IMR-90 (cell line): ENCODE results near the gene LIPN. TPM values are rescaled to one million over a fixed set of nuclear protein-coding genes. Genes with fewer than 3 reads are reported as not detected.

ENCODE experiments used
- ATAC-seq: fragments of 200-7000 bp; cut with Tn5 transposase; 2 replicates; pipeline ENCODE4 v1.9.1; 2020; ENCODE audit warnings: low read depth, mild to moderate bottlenecking, moderate library complexity
- BruUV-seq: library from RNA; stranded (reverse); fragments of 400-500 nt; replicated peaks from 2 replicates; lab custom pipeline; 2021; lab: Mats Ljungman, UMichigan
- CTCF ChIA-PET: fragments of 300-600 bp; formaldehyde crosslinking; extraction: SDS; loops from one replicate; lab custom pipeline; 2021; ENCODE audit warnings: antibody characterized with exemption; lab: Yijun Ruan, JAX
- POLR2A ChIA-PET: fragments of 300-600 bp; sonication (Branson Sonifier 250); formaldehyde crosslinking; loops from one replicate; lab custom pipeline; 2022; ENCODE audit warnings: antibody characterized with exemption; ENCODE audit not compliant: unreplicated experiment; lab: Charles Lee
- DNase-seq: peaks from one replicate; pipeline ENCODE4 v3.0.0; 2013
- H2AFZ ChIP-seq: replicated peaks from 2 replicates; pipeline ENCODE3; 2013; ENCODE audit warnings: low read length, mild to moderate bottlenecking; ENCODE audit not compliant: poor library complexity
- H2AK5ac ChIP-seq: 2 replicates; pipeline ENCODE4 v1.6.1; 2013; ENCODE audit warnings: low read depth, low read length, inconsistent platforms
- H2AK9ac ChIP-seq: replicated peaks from 2 replicates; pipeline ENCODE3; 2013; ENCODE audit warnings: mild to moderate bottlenecking, low read depth, low read length, moderate library complexity; ENCODE audit not compliant: poor library complexity
- H2BK120ac ChIP-seq: 2 replicates; pipeline ENCODE4 v1.6.1; 2013; ENCODE audit warnings: low read depth, low read length, inconsistent platforms
- H2BK15ac ChIP-seq: 3 replicates; pipeline ENCODE4 v1.6.1; 2013; ENCODE audit warnings: low read depth, low read length, inconsistent platforms
- H2BK20ac ChIP-seq: 2 replicates; pipeline ENCODE4 v1.6.1; 2013; ENCODE audit warnings: low read depth, mild to moderate bottlenecking, inconsistent platforms, low read length, moderate library complexity
- H2BK5ac ChIP-seq: 2 replicates; pipeline ENCODE4 v1.6.1; 2013; ENCODE audit warnings: mild to moderate bottlenecking, low read depth, low read length, inconsistent platforms; ENCODE audit not compliant: poor library complexity, severe bottlenecking
- H3K14ac ChIP-seq: replicated peaks from 2 replicates; pipeline ENCODE4 v1.6.1; 2013; ENCODE audit warnings: low read depth, low read length, inconsistent platforms
- H3K18ac ChIP-seq: 2 replicates; pipeline ENCODE4 v1.6.1; 2013; ENCODE audit warnings: low read depth, low read length, control low read depth
- H3K23ac ChIP-seq: 2 replicates; pipeline ENCODE4 v1.6.1; 2013; ENCODE audit warnings: low read depth, low read length, inconsistent platforms
- H3K27ac ChIP-seq: 2 replicates; pipeline ENCODE4 v1.5.1; 2013; ENCODE audit warnings: mild to moderate bottlenecking, control low read depth, low read length; ENCODE audit not compliant: insufficient read depth
- H3K27me3 ChIP-seq: 2 replicates; pipeline ENCODE4 v1.6.1; 2013; ENCODE audit warnings: low read length; ENCODE audit not compliant: control insufficient read depth, insufficient read depth
- H3K36me3 ChIP-seq: 2 replicates; pipeline ENCODE4 v1.6.1; 2013; ENCODE audit warnings: low read length, mixed read lengths; ENCODE audit not compliant: control insufficient read depth, insufficient read depth
- H3K4ac ChIP-seq: 2 replicates; pipeline ENCODE4 v1.6.1; 2013; ENCODE audit warnings: low read depth, low read length, inconsistent platforms
- H3K4me1 ChIP-seq: 2 replicates; pipeline ENCODE4 v1.6.1; 2013; ENCODE audit warnings: low read length, mixed read lengths; ENCODE audit not compliant: control insufficient read depth, insufficient read depth
- H3K4me2 ChIP-seq: 2 replicates; pipeline ENCODE4 v1.6.1; 2013; ENCODE audit warnings: low read depth, mild to moderate bottlenecking, control low read depth, low read length, moderate library complexity
- H3K4me3 ChIP-seq: 2 replicates; pipeline ENCODE4 v1.5.1; 2013; ENCODE audit warnings: low read depth, mild to moderate bottlenecking, control low read depth, low read length, moderate library complexity; ENCODE audit not compliant: insufficient read depth
- H3K56ac ChIP-seq: 2 replicates; pipeline ENCODE4 v1.6.1; 2013; ENCODE audit warnings: low read length, inconsistent platforms; ENCODE audit not compliant: insufficient read depth; ENCODE audit errors: extremely low read depth
- H3K79me1 ChIP-seq, 2 experiments: 2 replicates each; pipeline ENCODE4 v1.6.1; 2013; ENCODE audit warnings: low read length in 2 of 2, inconsistent platforms in 1 of 2, low read depth in 1 of 2
- H3K9ac ChIP-seq: 2 replicates; pipeline ENCODE4 v1.6.1; 2013; ENCODE audit warnings: low read depth, low read length, control low read depth
- H3K9me1 ChIP-seq: 2 replicates; pipeline ENCODE4 v1.6.1; 2013; ENCODE audit warnings: low read length, inconsistent platforms; ENCODE audit not compliant: insufficient read depth
- H3K9me3 ChIP-seq: 2 replicates; pipeline ENCODE4 v1.6.1; 2013; ENCODE audit warnings: low read length; ENCODE audit not compliant: control insufficient read depth, insufficient read depth
- H4K20me1 ChIP-seq: 2 replicates; pipeline ENCODE4 v1.6.1; 2013; ENCODE audit warnings: low read length, inconsistent platforms; ENCODE audit not compliant: insufficient read depth
- H4K5ac ChIP-seq: 2 replicates; pipeline ENCODE4 v1.6.1; 2013; ENCODE audit warnings: mild to moderate bottlenecking, low read depth, low read length, control low read depth
- H4K8ac ChIP-seq, 2 experiments: 2 replicates each; pipeline ENCODE4 v1.6.1; 2013; ENCODE audit warnings: low read depth in 2 of 2, low read length in 2 of 2, control low read depth in 1 of 2, inconsistent platforms in 1 of 2
- H4K91ac ChIP-seq: 2 replicates; pipeline ENCODE4 v1.6.1; 2013; ENCODE audit warnings: low read depth, low read length, inconsistent platforms; ENCODE audit not compliant: insufficient read depth
- BHLHE40 ChIP-seq: fragments of 150-350 bp; IDR thresholded peaks from 2 replicates; pipeline ENCODE4 v1.6.1; 2016; ENCODE audit warnings: mild to moderate bottlenecking, low read depth, low read length
- CEBPB ChIP-seq: IDR thresholded peaks from 2 replicates; pipeline ENCODE4 v1.6.1; 2012; ENCODE audit warnings: low read depth, low read length, improper control_type of control experiment
- CHD1 ChIP-seq: IDR thresholded peaks from 2 replicates; pipeline ENCODE4 v1.6.1; 2012; ENCODE audit warnings: low read depth, low read length, improper control_type of control experiment
- CTCF ChIP-seq: conservative IDR thresholded peaks from 2 replicates; pipeline ENCODE4 v1.5.1; 2012; ENCODE audit warnings: mild to moderate bottlenecking, low read depth, low read length, improper control_type of control experiment
- ELK1 ChIP-seq: fragments of 150-350 bp; IDR thresholded peaks from 2 replicates; pipeline ENCODE4 v1.6.1; 2016; ENCODE audit warnings: low read depth, mild to moderate bottlenecking, low read length, moderate library complexity, borderline replicate concordance
- FOS ChIP-seq: fragments of 150-350 bp; IDR thresholded peaks from 2 replicates; pipeline ENCODE4 v1.6.1; 2016; ENCODE audit warnings: low read depth, low read length
- MAFK ChIP-seq: IDR thresholded peaks from 2 replicates; pipeline ENCODE4 v1.6.1; 2012; ENCODE audit warnings: low read depth, low read length, improper control_type of control experiment
- MAZ ChIP-seq: IDR thresholded peaks from 2 replicates; pipeline ENCODE4 v1.6.1; 2012; ENCODE audit warnings: low read depth, mild to moderate bottlenecking, low read length, improper control_type of control experiment, moderate library complexity, borderline replicate concordance
- MXI1 ChIP-seq: IDR thresholded peaks from 2 replicates; pipeline ENCODE4 v1.6.1; 2012; ENCODE audit warnings: low read depth, mild to moderate bottlenecking, low read length, moderate library complexity, borderline replicate concordance
- NFE2L2 ChIP-seq: fragments of 150-350 bp; IDR thresholded peaks from 2 replicates; pipeline ENCODE4 v1.6.1; 2016; ENCODE audit warnings: low read depth, mild to moderate bottlenecking, low read length
- POLR2A ChIP-seq: IDR thresholded peaks from 2 replicates; pipeline ENCODE4 v1.6.1; 2012; ENCODE audit warnings: mild to moderate bottlenecking, low read depth, low read length
- RAD21 ChIP-seq: IDR thresholded peaks from 2 replicates; pipeline ENCODE4 v1.6.1; 2012; ENCODE audit warnings: low read length, improper control_type of control experiment
- RCOR1 ChIP-seq: IDR thresholded peaks from 2 replicates; pipeline ENCODE4 v1.6.1; 2012; ENCODE audit warnings: mild to moderate bottlenecking, low read length, improper control_type of control experiment; ENCODE audit not compliant: insufficient replicate concordance
- RFX5 ChIP-seq: IDR thresholded peaks from 2 replicates; pipeline ENCODE4 v1.8.0; 2012; ENCODE audit warnings: low read depth, mild to moderate bottlenecking, low read length, moderate library complexity
- SMC3 ChIP-seq: fragments of 150-350 bp; IDR thresholded peaks from 2 replicates; pipeline ENCODE4 v1.6.1; 2016; ENCODE audit warnings: low read depth, mild to moderate bottlenecking, antibody characterized with exemption, low read length, moderate library complexity
- USF2 ChIP-seq: fragments of 150-350 bp; IDR thresholded peaks from 2 replicates; pipeline ENCODE4 v1.6.1; 2017; ENCODE audit warnings: mild to moderate bottlenecking, antibody characterized with exemption, low read length, low read depth
- whole genome bisulfite sequencing, 2 experiments: methylation state at CpG; one replicate each; pipeline versions ENCODE4 v1.1.5 to v1.1.7; 2013; ENCODE audit warnings: missing lambda C conversion rate in 2 of 2; ENCODE audit not compliant: insufficient read length in 1 of 2; ENCODE audit errors: extremely low coverage in 2 of 2; 5-methylcytosine and 5-hydroxymethylcytosine counted together
- dilution Hi-C: fragments of 300-500 bp; cut with HindIII; formaldehyde crosslinking; loops from one replicate; pipeline ENCODE4 v1.14.3; 2018; ENCODE audit warnings: low sequenced_read_pairs; ENCODE audit not compliant: unreplicated experiment
- in situ Hi-C: fragments of 300-500 bp; cut with MboI; formaldehyde crosslinking; loops from 3 replicates; pipeline ENCODE4 v1.14.3; 2019; ENCODE audit warnings: low sequenced_read_pairs, inconsistent platforms, mixed read lengths
- intact Hi-C: fragments of 100-400 bp; cut with micrococcal nuclease; formaldehyde crosslinking; loops from 2 replicates; pipeline ENCODE4 v1.10.0; 2022
- polyA plus RNA-seq, 3 experiments: library from polyadenylated mRNA; depleted of rRNA; stranded (reverse); fragments of >200 nt; gene quantifications; 2 replicates each; pipeline ENCODE4 v1.2.3, GENCODE V29; 2012; ENCODE audit warnings: low replicate concordance in 1 of 3
- total RNA-seq: library from RNA; depleted of rRNA; stranded (reverse); fragments of >200 nt; gene quantifications from 2 replicates; pipeline ENCODE4 v1.2.3, GENCODE V29; 2012

The LIPN gene
- total and polyA plus RNA-seq, 2 of the 4 experiments (the other 2 are of a cell fraction), result not detected

- Histone ChIP-seq H3K9ac (no peak overlapping the region), H3K27me3 (peaks cover 6% of the 10 kb centered on the region; the same call in 1 of the 2 replicates), H2BK15ac (no peak overlapping the region), H2BK20ac (no peak overlapping the region), H3K9me1 (no peaks in the 10 kb centered on the region), H2AK5ac (no peak overlapping the region), H3K56ac (no peak overlapping the region), H3K4me1 (no peaks in the 10 kb centered on the region), H3K4ac (no peak overlapping the region), H3K4me3 (no peak overlapping the region), H3K14ac (no peak overlapping the region), H3K18ac (no peak overlapping the region), H2AFZ (no peak overlapping the region), H3K9me3 (no peaks in the 10 kb centered on the region), H3K79me1 (no peaks in the 10 kb centered on the region), H2BK5ac (no peak overlapping the region), H3K27ac (no peak overlapping the region), H4K8ac (no peak overlapping the region), H3K4me2 (no peak overlapping the region), H2BK120ac (no peak overlapping the region), H3K23ac (no peak overlapping the region), H4K5ac (no peak overlapping the region), H4K91ac (no peak overlapping the region), H2AK9ac (no peak overlapping the region), H4K20me1 (no peaks in the 10 kb centered on the region), H3K36me3 (no peaks in the 10 kb centered on the region)
- dilution Hi-C loops (no loop called here), in situ Hi-C loops (no loop called here), intact Hi-C loops (no loop called here)
- ATAC-seq (no peak), DNase-seq (peak; percentile 8)
- ChIA-PET CTCF (interaction anchor here (1.7 kb wide), 1 partner anchor 254 kb away, joined by 4 read pairs; no protein-coding TSS in a partner anchor), POLR2A (no interaction called here)
- BruUV-seq, result no TSS peak
- no CpG with 5 or more reads among the region's 3 CpGs for WGBS, 2 experiments
- TF ChIP-seq RFX5 (no peak), BHLHE40 (no peak), ELK1 (no peak), MAZ (no peak), CHD1 (no peak), CEBPB (no peak), NFE2L2 (no peak), USF2 (no peak), CTCF (no peak), RAD21 (no peak), FOS (no peak), POLR2A (no peak), MXI1 (no peak), SMC3 (no peak), RCOR1 (no peak), MAFK (no peak)
Measured at GRCh38 chr10:88819290-88819689, 59.5 kb downstream of the LIPN start.
